ENCODE data around the gene GIGYF2. TPM values are rescaled to one million over a fixed set of nuclear protein-coding genes. Genes with fewer than 3 reads are reported as not detected.

GIGYF2 gene
- total and polyA plus RNA-seq, 2 of the 13 experiments (the other 11 are each of a cell fraction or from before 2014, with no cell fraction given) = 44.9 to 73.5 TPM

- TF ChIP-seq GRHL1 (CRISPR knock-in tag; conservative IDR thresholded peaks at IDR 0.05) (no peak), NR2C2 (CRISPR knock-in tag; IDR thresholded peaks at IDR 0.05; ENCODE audit: borderline replicate concordance) (no peak), UBTF (CRISPR knock-in tag; IDR thresholded peaks at IDR 0.05) (no peak), SUZ12 (IDR thresholded peaks at IDR 0.05; ENCODE audit: low read depth, low read length) (no peak), EEA1 (CRISPR knock-in tag; IDR thresholded peaks at IDR 0.05; ENCODE audit: borderline replicate concordance) (no peak), CBX5 (CRISPR knock-in tag; IDR thresholded peaks at IDR 0.05; ENCODE audit: borderline replicate concordance) (no peak), NFYC (CRISPR knock-in tag; IDR thresholded peaks at IDR 0.05) (no peak), ATF7-NPFF (CRISPR knock-in tag; IDR thresholded peaks at IDR 0.05; ENCODE audit: low read depth) (0 out of 2 replicates have a peak, but pooled peaks have one; percentile 48), ZBTB3 (CRISPR knock-in tag; IDR thresholded peaks at IDR 0.05; ENCODE audit: borderline replicate concordance, low read depth) (no peak), ZFP62 (CRISPR knock-in tag; IDR thresholded peaks at IDR 0.05) (no peak), SALL2 (CRISPR knock-in tag; IDR thresholded peaks at IDR 0.05) (0 out of 2 replicates have a peak, but pooled peaks have one; percentile 47), STAT5B (CRISPR knock-in tag; IDR thresholded peaks at IDR 0.05) (no peak), ZNF326 (CRISPR knock-in tag; IDR thresholded peaks at IDR 0.05; ENCODE audit: borderline replicate concordance) (no peak), SAP130 (CRISPR knock-in tag; IDR thresholded peaks at IDR 0.05; ENCODE audit: low read depth) (no peak), KDM3A (CRISPR knock-in tag; IDR thresholded peaks at IDR 0.05; ENCODE audit: low read depth) (no peak), AFF4 (CRISPR knock-in tag; IDR thresholded peaks at IDR 0.05) (no peak), MED1 (CRISPR knock-in tag; IDR thresholded peaks at IDR 0.05) (0 out of 2 replicates have a peak, but pooled peaks have one; percentile 29), TOE1 (CRISPR knock-in tag; IDR thresholded peaks at IDR 0.05) (no peak), ZNF451 (CRISPR knock-in tag; IDR thresholded peaks at IDR 0.05) (no peak), HNF4G (IDR thresholded peaks at IDR 0.05; ENCODE audit: borderline replicate concordance, low read depth, low read length) (no peak), HNF4G (CRISPR knock-in tag; IDR thresholded peaks at IDR 0.05; ENCODE audit: borderline replicate concordance, low read depth) (no peak), ZSCAN31 (CRISPR knock-in tag; IDR thresholded peaks at IDR 0.05; ENCODE audit: low read depth) (no peak), ZNF468 (CRISPR knock-in tag; IDR thresholded peaks at IDR 0.05) (no peak), ZNF629 (CRISPR knock-in tag; conservative IDR thresholded peaks at IDR 0.05) (peak; percentile 87), SMAD3 (CRISPR knock-in tag; IDR thresholded peaks at IDR 0.05) (no peak)
Observed at GRCh38 chr2:232874677-232875223, 177.6 kb downstream of the GIGYF2 start (continued).
